HG02884 (cell line): ENCODE measurements around the gene SUMF1.
"Not testable (repeated sequence)": the region's sequence is repeated elsewhere in the genome, so short reads cannot be mapped to it uniquely, and the experiment has no call there.

Experiments
- ATAC-seq: cut with Tn5 transposase; IDR thresholded peaks from one replicate; pipeline ENCODE4 v1.9.1; 2021; ENCODE audit warnings: mild to moderate bottlenecking, moderate library complexity; ENCODE audit not compliant: unreplicated experiment

SUMF1 gene

GRCh38 chr3:4462369-4463040 is 4.6 kb downstream of the SUMF1 start:
- no peak for ATAC-seq

- no peak for ATAC-seq
These were observed 5.5 kb downstream of the SUMF1 start for GRCh38 chr3:4461468-4462090.

GRCh38 chr3:4460334-4460733 is 6.7 kb downstream of the SUMF1 start:
- no peak for ATAC-seq

- ATAC-seq, result no peak
These were observed 8.1 kb downstream of the SUMF1 start for GRCh38 chr3:4458961-4459360.

GRCh38 chr3:4456780-4457179 is 10.3 kb downstream of the SUMF1 start:
- not testable (repeated sequence) for ATAC-seq

GRCh38 chr3:4454142-4454541 is 12.9 kb downstream of the SUMF1 start:
- no peak for ATAC-seq

- no peak for ATAC-seq
These were observed 17.8 kb downstream of the SUMF1 start for GRCh38 chr3:4449043-4449805.

- ATAC-seq, result no peak
These were observed 18.9 kb downstream of the SUMF1 start for GRCh38 chr3:4448187-4448586.

GRCh38 chr3:4447295-4447999 is 19.6 kb downstream of the SUMF1 start:
- no peak for ATAC-seq

GRCh38 chr3:4440951-4441350 is 26.1 kb downstream of the SUMF1 start:
- ATAC-seq, result no peak

- no peak for ATAC-seq
These were observed 28.8 kb downstream of the SUMF1 start for GRCh38 chr3:4438296-4438695.

- ATAC-seq, result no peak
These were observed 34.8 kb downstream of the SUMF1 start for GRCh38 chr3:4432259-4432658.

- no peak for ATAC-seq
These were observed 37.3 kb downstream of the SUMF1 start for GRCh38 chr3:4429648-4430350.

GRCh38 chr3:4426782-4427344 is 40.2 kb downstream of the SUMF1 start:
- ATAC-seq, result peak; percentile 74

GRCh38 chr3:4426261-4426781 is 40.7 kb downstream of the SUMF1 start:
- no peak for ATAC-seq

GRCh38 chr3:4425707-4426106 is 41.4 kb downstream of the SUMF1 start:
- no peak for ATAC-seq

GRCh38 chr3:4425055-4425454 is 42.0 kb downstream of the SUMF1 start:
- ATAC-seq, result no peak

- peak; percentile 77 for ATAC-seq
These were observed 45.9 kb downstream of the SUMF1 start for GRCh38 chr3:4421121-4421520.

- no peak for ATAC-seq
These were observed 47.1 kb downstream of the SUMF1 start for GRCh38 chr3:4419920-4420319.

- no peak for ATAC-seq
These were observed 47.7 kb downstream of the SUMF1 start for GRCh38 chr3:4419386-4419785.
